ENCODE results near the gene PIK3C2G. TPM values are rescaled to one million over a fixed set of nuclear protein-coding genes. Genes with fewer than 3 reads are reported as not detected.

Gene PIK3C2G
- total and polyA plus RNA-seq, 2 of the 4 experiments (the other 2 are of a cell fraction): not detected

GRCh38 chr12:18323159-18323558 lies 61.8 kb downstream of the PIK3C2G start:
- no peak overlapping the region for H3K27ac ChIP-seq (ENCODE audit: insufficient read depth, low read length)
- in situ Hi-C loops (cut with MboI; ENCODE audit: low sequenced_read_pairs): no loop called here
- no peak overlapping the region for H2AFZ ChIP-seq (replicated peaks; ENCODE audit: low read length, poor library complexity)

More at GRCh38 chr12:18323159-18323558, 61.8 kb downstream of the PIK3C2G start:
- Histone ChIP-seq H2BK20ac (ENCODE audit: low read depth, low read length) (no peak overlapping the region), H3K27me3 (ENCODE audit: control insufficient read depth, insufficient read depth, low read length) (no peaks in the 10 kb centered on the region), H3K36me3 (ENCODE audit: control insufficient read depth, insufficient read depth, low read length) (no peaks in the 10 kb centered on the region), H3K18ac (ENCODE audit: low read depth, low read length) (peak overlapping the region; percentile 13; the same call in 1 of the 2 replicates), H4K20me1 (ENCODE audit: insufficient read depth, low read length) (no peaks in the 10 kb centered on the region), H3K4ac (ENCODE audit: low read depth, low read length) (no peak overlapping the region), H3K9me1 (ENCODE audit: insufficient read depth, low read length) (no peaks in the 10 kb centered on the region), H2AK9ac (replicated peaks; ENCODE audit: low read depth, low read length, poor library complexity) (no peak overlapping the region), H2BK5ac (ENCODE audit: low read depth, low read length, poor library complexity, severe bottlenecking) (no peak overlapping the region), H3K56ac (ENCODE audit: extremely low read depth, insufficient read depth, low read length) (no peak overlapping the region), H4K8ac (ENCODE audit: low read depth in 2 of 2, low read length in 2 of 2) (no peak overlapping the region), H3K9ac (ENCODE audit: low read depth, low read length) (no peak overlapping the region), H3K79me1 (ENCODE audit: low read depth in 1 of 2, low read length in 2 of 2) (no peaks in the 10 kb centered on the region), H2BK120ac (ENCODE audit: low read depth, low read length) (no peak overlapping the region), H3K4me2 (ENCODE audit: low read depth, low read length) (no peak overlapping the region), H3K9me3 (ENCODE audit: control insufficient read depth, insufficient read depth, low read length) (no peaks in the 10 kb centered on the region), H2AK5ac (ENCODE audit: low read depth, low read length) (no peak overlapping the region), H2BK15ac (ENCODE audit: low read depth, low read length) (no peak overlapping the region), H3K14ac (replicated peaks; ENCODE audit: low read depth, low read length) (no peak overlapping the region), H4K5ac (ENCODE audit: low read depth, low read length) (no peak overlapping the region), H3K23ac (ENCODE audit: low read depth, low read length) (no peak overlapping the region), H3K4me1 (ENCODE audit: control insufficient read depth, insufficient read depth, low read length) (no peaks in the 10 kb centered on the region; the same call in 1 of the 2 replicates), H4K91ac (ENCODE audit: insufficient read depth, low read depth, low read length) (no peak overlapping the region), H3K4me3 (ENCODE audit: insufficient read depth, low read depth, low read length) (no peak overlapping the region)
- BruUV-seq (replicated peaks): no TSS peak
- peak; percentile 82 for ATAC-seq (ENCODE audit: low read depth)
- dilution Hi-C loops (cut with HindIII; ENCODE audit: low sequenced_read_pairs, unreplicated experiment) (no loop called here), intact Hi-C loops (cut with micrococcal nuclease) (no loop called here)
- peak; percentile 52 for DNase-seq
- ChIA-PET POLR2A (ENCODE audit: unreplicated experiment) (no interaction called here), CTCF (no interaction called here)
- TF ChIP-seq POLR2A (IDR thresholded peaks at IDR 0.05; ENCODE audit: low read depth, low read length): no peak
- no peak for TF ChIP-seq SMC3 (IDR thresholded peaks at IDR 0.05; ENCODE audit: low read depth, low read length)
- no peak for TF ChIP-seq MAFK (IDR thresholded peaks at IDR 0.05; ENCODE audit: low read depth, low read length)
- no peak for TF ChIP-seq RCOR1 (IDR thresholded peaks at IDR 0.05; ENCODE audit: insufficient replicate concordance, low read length)
- TF ChIP-seq CEBPB (IDR thresholded peaks at IDR 0.05; ENCODE audit: low read depth, low read length): no peak
- TF ChIP-seq USF2 (IDR thresholded peaks at IDR 0.05; ENCODE audit: low read depth, low read length): no peak
- no peak for TF ChIP-seq RAD21 (IDR thresholded peaks at IDR 0.05; ENCODE audit: low read length)
- TF ChIP-seq ELK1 (IDR thresholded peaks at IDR 0.05; ENCODE audit: borderline replicate concordance, low read depth, low read length): no peak
- no peak for TF ChIP-seq RFX5 (IDR thresholded peaks at IDR 0.05; ENCODE audit: low read depth, low read length)
- TF ChIP-seq CHD1 (IDR thresholded peaks at IDR 0.05; ENCODE audit: low read depth, low read length): no peak
- TF ChIP-seq MAZ (IDR thresholded peaks at IDR 0.05; ENCODE audit: borderline replicate concordance, low read depth, low read length): no peak
- TF ChIP-seq, protein P1, sequence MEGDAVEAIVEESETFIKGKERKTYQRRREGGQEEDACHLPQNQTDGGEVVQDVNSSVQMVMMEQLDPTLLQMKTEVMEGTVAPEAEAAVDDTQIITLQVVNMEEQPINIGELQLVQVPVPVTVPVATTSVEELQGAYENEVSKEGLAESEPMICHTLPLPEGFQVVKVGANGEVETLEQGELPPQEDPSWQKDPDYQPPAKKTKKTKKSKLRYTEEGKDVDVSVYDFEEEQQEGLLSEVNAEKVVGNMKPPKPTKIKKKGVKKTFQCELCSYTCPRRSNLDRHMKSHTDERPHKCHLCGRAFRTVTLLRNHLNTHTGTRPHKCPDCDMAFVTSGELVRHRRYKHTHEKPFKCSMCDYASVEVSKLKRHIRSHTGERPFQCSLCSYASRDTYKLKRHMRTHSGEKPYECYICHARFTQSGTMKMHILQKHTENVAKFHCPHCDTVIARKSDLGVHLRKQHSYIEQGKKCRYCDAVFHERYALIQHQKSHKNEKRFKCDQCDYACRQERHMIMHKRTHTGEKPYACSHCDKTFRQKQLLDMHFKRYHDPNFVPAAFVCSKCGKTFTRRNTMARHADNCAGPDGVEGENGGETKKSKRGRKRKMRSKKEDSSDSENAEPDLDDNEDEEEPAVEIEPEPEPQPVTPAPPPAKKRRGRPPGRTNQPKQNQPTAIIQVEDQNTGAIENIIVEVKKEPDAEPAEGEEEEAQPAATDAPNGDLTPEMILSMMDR (conservative IDR thresholded peaks at IDR 0.05; ENCODE audit: low read depth, low read length): no peak
- no peak for TF ChIP-seq FOS (IDR thresholded peaks at IDR 0.05; ENCODE audit: low read depth, low read length)
- TF ChIP-seq BHLHE40 (IDR thresholded peaks at IDR 0.05; ENCODE audit: low read depth, low read length): no peak
- TF ChIP-seq NFE2L2 (IDR thresholded peaks at IDR 0.05; ENCODE audit: low read depth, low read length): no peak
- TF ChIP-seq MXI1 (IDR thresholded peaks at IDR 0.05; ENCODE audit: borderline replicate concordance, low read depth, low read length): no peak

All from IMR-90 (cell line).